K562 (cell line): ENCODE data around the gene MPV17L2. TPM values are rescaled to one million over a fixed set of nuclear protein-coding genes. Genes with fewer than 3 reads are reported as not detected.

ENCODE experiments used
- FOXA3 ChIP-seq, 2 experiments: fragments of 450-650 bp in 1 of 2; sonication (generic) in 1 of 2; formaldehyde crosslinking; IDR thresholded peaks in 1 of 2; conservative IDR thresholded peaks in 1 of 2; 2 replicates each; pipeline versions ENCODE4 v1.4.0 to v1.8.0; 2020 to 2022; ENCODE audit warnings: mild to moderate bottlenecking in 2 of 2, missing genetic modification reagents in 1 of 2
- FOXK1 ChIP-seq: sonication (generic); formaldehyde crosslinking; IDR thresholded peaks from 2 replicates; pipeline ENCODE4 v1.8.0; 2022; ENCODE audit warnings: missing genetic modification reagents, mild to moderate bottlenecking, borderline replicate concordance
- KLF6 ChIP-seq: fragments of 250-450 bp; sonication (Bioruptor Pico); IDR thresholded peaks from 2 replicates; pipeline ENCODE4 v1.4.0; 2020; ENCODE audit warnings: mild to moderate bottlenecking, moderate library complexity, borderline replicate concordance
- MCM3 ChIP-seq: fragments of 450-650 bp; IDR thresholded peaks from 2 replicates; pipeline ENCODE4 v1.6.1; 2016
- MEF2A ChIP-seq: IDR thresholded peaks from 2 replicates; pipeline ENCODE4 v1.6.1; 2011; ENCODE audit warnings: low read depth, mild to moderate bottlenecking, low read length, moderate library complexity; ENCODE audit not compliant: control insufficient read depth
- MYC ChIP-seq, 2 experiments: fragments of 250-450 bp in 1 of 2; sonication (Bioruptor Pico) in 1 of 2; IDR thresholded peaks; 2 replicates each; pipeline versions ENCODE4 v1.5.1 to v1.6.1; 2012 to 2021; ENCODE audit warnings: low read depth in 2 of 2, borderline replicate concordance in 1 of 2, improper control_type of control experiment in 1 of 2, low read length in 1 of 2, mild to moderate bottlenecking in 1 of 2, moderate library complexity in 1 of 2
- MYNN ChIP-seq, 2 experiments: sonication (generic); formaldehyde crosslinking in 1 of 2; IDR thresholded peaks; 2 replicates each; pipeline versions ENCODE4 v1.5.0 to v1.6.1; 2016 to 2020; ENCODE audit warnings: antibody characterized with exemption in 1 of 2, missing genetic modification reagents in 1 of 2
- PHB ChIP-seq: fragments of 250-450 bp; sonication (Bioruptor Pico); IDR thresholded peaks from 2 replicates; pipeline ENCODE4 v1.5.0; 2021
- POLR2A ChIP-seq: fragments of 450-650 bp; conservative IDR thresholded peaks from 2 replicates; pipeline ENCODE4 v1.6.1; 2016
- RB1 ChIP-seq: fragments of 450-650 bp; IDR thresholded peaks from 2 replicates; pipeline ENCODE4 v1.6.1; 2017; ENCODE audit warnings: low read depth, mild to moderate bottlenecking
- XRCC5 ChIP-seq: fragments of 200-400 bp; formaldehyde crosslinking; IDR thresholded peaks from 2 replicates; pipeline ENCODE4 v1.6.1; 2017; ENCODE audit warnings: low read depth, mild to moderate bottlenecking, low read length
- ZNF143 ChIP-seq: sonication (generic); formaldehyde crosslinking; IDR thresholded peaks from 2 replicates; pipeline ENCODE4 v1.9.0; 2022; ENCODE audit warnings: mild to moderate bottlenecking, missing genetic modification reagents
- ZNF778 ChIP-seq: fragments of 450-650 bp; formaldehyde crosslinking; IDR thresholded peaks from 2 replicates; pipeline ENCODE4 v1.4.0; 2020; ENCODE audit warnings: mild to moderate bottlenecking, moderate library complexity
- polyA plus RNA-seq, 8 experiments: library from polyadenylated mRNA; depleted of rRNA in 4 of 8; stranded (reverse) in 5 of 8; unstranded in 3 of 8; fragments of >200 nt; fragmentation: Nextera tagmentation in 2 of 8; fragmentation: Illumina TruSeq in 1 of 8; extraction: Ambion mirVana in 2 of 8; extraction: Trizol in 1 of 8; gene quantifications; 2 replicates each; pipeline versions ENCODE4 v1.2.1 to v1.2.3, GENCODE V29; 2011 to 2014; ENCODE audit warnings: inconsistent platforms in 1 of 8, missing spikeins in 1 of 8
- total RNA-seq, 7 experiments: library from RNA; depleted of rRNA in 6 of 7; stranded (reverse); fragments of >200 nt in 6 of 7; fragmentation: Illumina TruSeq in 2 of 7; extraction: Trizol in 2 of 7; gene quantifications; 2 replicates each; pipeline versions ENCODE4 v1.2.1 to v1.2.3, GENCODE V29; 2011 to 2021; ENCODE audit warnings: low replicate concordance in 1 of 7
- TF ChIP-seq, protein P1 (sequence below): fragments of 450-650 bp; formaldehyde crosslinking; IDR thresholded peaks from 2 replicates; pipeline ENCODE4 v1.4.0; 2020; ENCODE audit warnings: mild to moderate bottlenecking, moderate library complexity
- TF ChIP-seq, protein P2 (sequence below), 2 experiments: fragments of 450-650 bp; IDR thresholded peaks; 2 replicates each; pipeline ENCODE4 v1.6.1; 2016; ENCODE audit warnings: mild to moderate bottlenecking in 2 of 2, borderline replicate concordance in 1 of 2, low read depth in 1 of 2, moderate library complexity in 1 of 2
- TF ChIP-seq, protein P3 (sequence below): fragments of 250-450 bp; sonication (Bioruptor Pico); IDR thresholded peaks from 2 replicates; pipeline ENCODE4 v1.8.0; 2021; ENCODE audit warnings: moderate library complexity, mild to moderate bottlenecking, inconsistent platforms

MPV17L2 gene
- total and polyA plus RNA-seq, 9 of the 15 experiments (the other 6 are each of a cell fraction or from before 2014, with no cell fraction given), result 10.6 to 60.2 (median 28.5) TPM

DNA sequence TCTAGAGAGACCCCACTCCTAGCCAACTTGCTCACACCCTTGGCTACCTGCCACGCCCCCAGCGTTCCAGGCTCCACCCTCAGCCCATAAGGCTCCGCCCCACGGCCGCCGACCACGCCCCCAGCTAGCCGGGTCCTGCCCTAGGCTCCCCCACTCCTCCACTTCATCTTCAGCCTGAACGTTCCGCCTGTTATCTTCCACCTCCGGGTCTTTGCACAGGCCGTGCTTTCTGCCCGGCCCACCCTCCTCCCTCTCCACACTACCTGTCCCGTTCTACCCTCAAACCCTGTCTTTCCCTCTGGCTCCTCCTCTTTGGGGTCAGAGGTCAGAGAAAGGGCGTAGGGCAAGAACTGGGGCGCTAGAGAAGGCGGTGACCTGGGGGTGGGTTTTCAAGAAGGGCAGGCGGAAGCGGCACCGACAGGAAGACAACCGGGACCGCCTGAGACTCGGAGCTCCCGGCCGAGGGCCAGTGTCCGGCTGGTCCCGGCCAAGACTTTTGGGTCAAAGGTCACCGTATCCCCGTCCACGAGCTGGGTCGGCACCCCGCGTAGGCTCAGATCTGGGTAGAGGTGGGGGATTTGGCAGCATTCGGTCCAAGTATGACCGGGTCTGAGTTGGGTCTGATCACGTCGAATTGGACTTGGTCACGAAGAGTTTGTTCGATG lies 31.0 kb downstream of the MPV17L2 start (continued):
- TF ChIP-seq, protein P1, sequence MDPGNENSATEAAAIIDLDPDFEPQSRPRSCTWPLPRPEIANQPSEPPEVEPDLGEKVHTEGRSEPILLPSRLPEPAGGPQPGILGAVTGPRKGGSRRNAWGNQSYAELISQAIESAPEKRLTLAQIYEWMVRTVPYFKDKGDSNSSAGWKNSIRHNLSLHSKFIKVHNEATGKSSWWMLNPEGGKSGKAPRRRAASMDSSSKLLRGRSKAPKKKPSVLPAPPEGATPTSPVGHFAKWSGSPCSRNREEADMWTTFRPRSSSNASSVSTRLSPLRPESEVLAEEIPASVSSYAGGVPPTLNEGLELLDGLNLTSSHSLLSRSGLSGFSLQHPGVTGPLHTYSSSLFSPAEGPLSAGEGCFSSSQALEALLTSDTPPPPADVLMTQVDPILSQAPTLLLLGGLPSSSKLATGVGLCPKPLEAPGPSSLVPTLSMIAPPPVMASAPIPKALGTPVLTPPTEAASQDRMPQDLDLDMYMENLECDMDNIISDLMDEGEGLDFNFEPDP (CRISPR knock-in tag), result no peak
- TF ChIP-seq MEF2A (0 out of 2 replicates have a peak, but pooled peaks have one; percentile 8), POLR2A (peak; percentile 75; the same call in 1 of the 2 replicates), MYC (IDR thresholded peaks at IDR 0.05; ENCODE audit: low read depth, low read length) (peak; percentile 62; the same call in 1 of the 2 replicates), MYC (CRISPR knock-in tag; IDR thresholded peaks at IDR 0.05; ENCODE audit: borderline replicate concordance, low read depth) (no peak), RB1 (peak; percentile 48), MCM3 (no peak), ZNF778 (CRISPR knock-in tag) (no peak), FOXK1 (CRISPR knock-in tag) (no peak), FOXA3 (CRISPR knock-in tag; conservative IDR thresholded peaks at IDR 0.05 in 1 of 2, IDR thresholded peaks at IDR 0.05 in 1 of 2) (0 out of 4 replicates have a peak, but pooled peaks of 1 of the 2 experiments have one; percentile 22), MYNN (IDR thresholded peaks at IDR 0.05) (peak; percentile 64; the same call in 1 of the 2 replicates), MYNN (CRISPR knock-in tag; IDR thresholded peaks at IDR 0.05) (no peak), KLF6 (CRISPR knock-in tag) (no peak), XRCC5 (peak; percentile 97), PHB (CRISPR knock-in tag) (no peak), ZNF143 (CRISPR knock-in tag) (no peak)
- TF ChIP-seq, protein P2, sequence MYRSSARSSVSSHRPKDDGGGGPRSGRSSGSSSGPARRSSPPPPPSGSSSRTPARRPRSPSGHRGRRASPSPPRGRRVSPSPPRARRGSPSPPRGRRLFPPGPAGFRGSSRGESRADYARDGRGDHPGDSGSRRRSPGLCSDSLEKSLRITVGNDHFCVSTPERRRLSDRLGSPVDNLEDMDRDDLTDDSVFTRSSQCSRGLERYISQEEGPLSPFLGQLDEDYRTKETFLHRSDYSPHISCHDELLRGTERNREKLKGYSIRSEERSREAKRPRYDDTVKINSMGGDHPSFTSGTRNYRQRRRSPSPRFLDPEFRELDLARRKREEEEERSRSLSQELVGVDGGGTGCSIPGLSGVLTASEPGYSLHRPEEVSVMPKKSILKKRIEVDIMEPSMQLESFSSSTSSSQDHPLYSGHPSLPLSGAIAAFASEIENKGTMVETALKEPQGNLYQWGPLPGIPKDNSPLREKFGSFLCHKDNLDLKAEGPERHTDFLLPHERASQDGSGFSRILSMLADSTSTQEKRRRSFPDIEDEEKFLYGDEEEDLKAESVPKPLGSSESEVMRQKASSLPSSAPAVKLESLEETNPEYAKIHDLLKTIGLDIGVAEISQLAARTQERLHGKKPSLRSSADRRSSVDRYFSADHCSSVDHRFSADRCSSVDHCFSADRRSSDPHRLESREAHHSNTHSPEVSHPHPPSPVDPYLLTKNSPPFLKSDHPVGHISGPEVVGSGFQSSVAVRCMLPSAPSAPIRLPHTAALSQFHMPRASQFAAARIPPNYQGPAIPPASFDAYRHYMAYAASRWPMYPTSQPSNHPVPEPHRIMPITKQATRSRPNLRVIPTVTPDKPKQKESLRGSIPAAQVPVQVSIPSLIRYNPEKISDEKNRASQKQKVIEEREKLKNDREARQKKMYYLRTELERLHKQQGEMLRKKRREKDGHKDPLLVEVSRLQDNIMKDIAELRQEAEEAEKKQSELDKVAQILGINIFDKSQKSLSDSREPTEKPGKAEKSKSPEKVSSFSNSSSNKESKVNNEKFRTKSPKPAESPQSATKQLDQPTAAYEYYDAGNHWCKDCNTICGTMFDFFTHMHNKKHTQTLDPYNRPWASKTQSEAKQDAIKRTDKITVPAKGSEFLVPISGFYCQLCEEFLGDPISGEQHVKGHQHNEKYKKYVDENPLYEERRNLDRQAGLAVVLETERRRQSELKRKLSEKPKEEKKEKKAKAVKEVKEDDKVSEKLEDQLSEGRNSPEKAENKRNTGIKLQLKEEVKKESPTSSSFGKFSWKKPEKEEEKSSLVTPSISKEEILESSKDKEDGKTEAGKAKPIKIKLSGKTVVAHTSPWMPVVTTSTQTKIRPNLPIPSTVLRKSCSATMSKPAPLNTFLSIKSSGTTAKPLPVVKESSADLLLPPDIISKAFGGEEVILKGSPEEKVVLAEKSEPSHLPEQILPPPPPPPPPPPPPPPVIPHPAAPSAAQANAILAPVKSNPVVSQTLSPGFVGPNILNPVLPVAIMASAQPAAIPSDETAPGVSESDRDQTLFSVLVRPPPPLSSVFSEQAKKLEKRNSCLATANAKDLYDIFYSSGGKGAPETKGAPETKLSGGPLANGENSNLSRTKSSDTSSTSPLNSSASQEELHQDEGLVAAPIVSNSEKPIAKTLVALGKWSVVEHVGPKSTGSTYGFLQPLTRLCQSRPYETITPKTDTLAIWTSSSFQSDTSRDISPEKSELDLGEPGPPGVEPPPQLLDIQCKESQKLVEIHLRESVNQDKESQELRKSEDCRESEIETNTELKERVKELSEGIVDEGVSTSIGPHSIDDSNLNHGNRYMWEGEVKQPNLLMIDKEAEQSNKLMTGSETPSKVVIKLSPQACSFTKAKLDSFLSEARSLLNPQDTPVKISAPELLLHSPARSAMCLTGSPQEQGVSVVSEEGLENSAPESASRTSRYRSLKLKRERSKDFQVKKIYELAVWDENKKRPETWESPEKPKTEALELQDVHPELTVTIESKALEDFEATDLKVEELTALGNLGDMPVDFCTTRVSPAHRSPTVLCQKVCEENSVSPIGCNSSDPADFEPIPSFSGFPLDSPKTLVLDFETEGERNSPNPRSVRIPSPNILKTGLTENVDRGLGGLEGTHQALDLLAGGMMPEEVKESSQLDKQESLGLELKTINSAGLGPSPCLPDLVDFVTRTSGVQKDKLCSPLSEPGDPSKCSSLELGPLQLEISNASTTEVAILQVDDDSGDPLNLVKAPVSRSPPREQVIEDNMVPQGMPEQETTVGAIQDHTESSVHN (IDR thresholded peaks at IDR 0.05; ENCODE audit: borderline replicate concordance in 1 of 2, low read depth in 1 of 2), result no peak
- TF ChIP-seq, protein P3, sequence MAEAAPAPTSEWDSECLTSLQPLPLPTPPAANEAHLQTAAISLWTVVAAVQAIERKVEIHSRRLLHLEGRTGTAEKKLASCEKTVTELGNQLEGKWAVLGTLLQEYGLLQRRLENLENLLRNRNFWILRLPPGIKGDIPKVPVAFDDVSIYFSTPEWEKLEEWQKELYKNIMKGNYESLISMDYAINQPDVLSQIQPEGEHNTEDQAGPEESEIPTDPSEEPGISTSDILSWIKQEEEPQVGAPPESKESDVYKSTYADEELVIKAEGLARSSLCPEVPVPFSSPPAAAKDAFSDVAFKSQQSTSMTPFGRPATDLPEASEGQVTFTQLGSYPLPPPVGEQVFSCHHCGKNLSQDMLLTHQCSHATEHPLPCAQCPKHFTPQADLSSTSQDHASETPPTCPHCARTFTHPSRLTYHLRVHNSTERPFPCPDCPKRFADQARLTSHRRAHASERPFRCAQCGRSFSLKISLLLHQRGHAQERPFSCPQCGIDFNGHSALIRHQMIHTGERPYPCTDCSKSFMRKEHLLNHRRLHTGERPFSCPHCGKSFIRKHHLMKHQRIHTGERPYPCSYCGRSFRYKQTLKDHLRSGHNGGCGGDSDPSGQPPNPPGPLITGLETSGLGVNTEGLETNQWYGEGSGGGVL (CRISPR knock-in tag), result no peak
